Mesenchymal stem cell (in vitro differentiated cells and primary cell): ENCODE measurements around the gene SFN.

Experiments
- DNase-seq: peaks from one replicate; pipeline ENCODE4 v3.0.0-alpha.2; 2013
- H2AFZ ChIP-seq: one replicate; pipeline ENCODE4 v1.6.1; 2013; ENCODE audit warnings: low read depth, mild to moderate bottlenecking, control low read depth, inconsistent platforms, low read length, moderate library complexity
- H2AK5ac ChIP-seq: 2 replicates; pipeline ENCODE4 v1.6.1; 2013; ENCODE audit warnings: low read length, moderate library complexity, mild to moderate bottlenecking, inconsistent platforms; ENCODE audit not compliant: severe bottlenecking
- H2BK120ac ChIP-seq: one replicate; pipeline ENCODE4 v1.6.1; 2013; ENCODE audit warnings: low read depth, mild to moderate bottlenecking, inconsistent platforms, low read length, moderate library complexity
- H2BK12ac ChIP-seq, 2 experiments: one replicate each; pipeline ENCODE4 v1.6.1; 2013; ENCODE audit warnings: inconsistent platforms in 2 of 2, low read length in 2 of 2, mild to moderate bottlenecking in 2 of 2, moderate library complexity in 2 of 2, control low read depth in 1 of 2
- H2BK15ac ChIP-seq: one replicate; pipeline ENCODE4 v1.6.1; 2013; ENCODE audit warnings: mild to moderate bottlenecking, low read depth, inconsistent platforms; ENCODE audit not compliant: poor library complexity, severe bottlenecking
- H2BK5ac ChIP-seq: 2 replicates; pipeline ENCODE4 v1.6.1; 2013; ENCODE audit warnings: low read depth, mild to moderate bottlenecking, low read length, control low read depth, inconsistent platforms; ENCODE audit not compliant: poor library complexity, severe bottlenecking
- H3K14ac ChIP-seq, 2 experiments: one replicate each; pipeline ENCODE4 v1.6.1; 2013; ENCODE audit warnings: inconsistent platforms in 2 of 2, low read length in 2 of 2, control low read depth in 1 of 2, mild to moderate bottlenecking in 1 of 2, moderate library complexity in 1 of 2
- H3K18ac ChIP-seq, 2 experiments: one replicate each; pipeline ENCODE4 v1.6.1; 2013; ENCODE audit warnings: inconsistent platforms in 2 of 2, low read length in 2 of 2, control low read depth in 1 of 2, low read depth in 1 of 2, mild to moderate bottlenecking in 1 of 2
- H3K23ac ChIP-seq, 2 experiments: one replicate each; pipeline ENCODE4 v1.6.1; 2013; ENCODE audit warnings: inconsistent platforms in 2 of 2, low read length in 2 of 2, mild to moderate bottlenecking in 2 of 2, moderate library complexity in 2 of 2, control low read depth in 1 of 2
- H3K27ac ChIP-seq: 2 replicates; pipeline ENCODE4 v1.5.1; 2013; ENCODE audit warnings: mild to moderate bottlenecking, moderate library complexity, low read length, control low read depth, inconsistent platforms; ENCODE audit not compliant: poor library complexity, severe bottlenecking
- H3K27me3 ChIP-seq, 2 experiments: 2 replicates each; pipeline versions ENCODE4 v1.6.1 to v1.7.0; 2013; ENCODE audit warnings: low read length in 2 of 2, mild to moderate bottlenecking in 2 of 2, moderate library complexity in 2 of 2, control low read depth in 1 of 2, inconsistent platforms in 1 of 2; ENCODE audit not compliant: control insufficient read depth in 1 of 2, insufficient read depth in 1 of 2
- H3K36me3 ChIP-seq, 2 experiments: 2 replicates each; pipeline versions ENCODE4 v1.6.1 to v1.7.0; 2013; ENCODE audit warnings: low read length in 2 of 2, control low read depth in 1 of 2, inconsistent platforms in 1 of 2, low read depth in 1 of 2, mild to moderate bottlenecking in 1 of 2; ENCODE audit not compliant: insufficient read depth in 2 of 2, control insufficient read depth in 1 of 2
- H3K4ac ChIP-seq, 2 experiments: one replicate each; pipeline ENCODE4 v1.6.1; 2013; ENCODE audit warnings: inconsistent platforms in 2 of 2, low read length in 2 of 2, mild to moderate bottlenecking in 2 of 2, moderate library complexity in 2 of 2, control low read depth in 1 of 2, low read depth in 1 of 2
- H3K4me1 ChIP-seq: 2 replicates; pipeline ENCODE4 v1.6.1; 2013; ENCODE audit warnings: low read depth, low read length, control low read depth; ENCODE audit not compliant: control insufficient read depth, insufficient read depth
- H3K4me2 ChIP-seq: 2 replicates; pipeline ENCODE4 v1.6.1; 2013; ENCODE audit warnings: low read length, mild to moderate bottlenecking, inconsistent platforms; ENCODE audit not compliant: poor library complexity, severe bottlenecking
- H3K4me3 ChIP-seq, 2 experiments: 2 replicates each; pipeline versions ENCODE4 v1.5.1 to v1.7.0; 2013; ENCODE audit warnings: low read length in 2 of 2, mild to moderate bottlenecking in 2 of 2, control low read depth in 1 of 2, low read depth in 1 of 2; ENCODE audit not compliant: insufficient read depth in 1 of 2
- H3K79me1 ChIP-seq: replicated peaks from 2 replicates; pipeline ENCODE4 v1.6.1; 2013; ENCODE audit warnings: mild to moderate bottlenecking, control low read depth, low read length, inconsistent platforms; ENCODE audit not compliant: poor library complexity, severe bottlenecking
- H3K9ac ChIP-seq: 2 replicates; pipeline ENCODE4 v1.7.0; 2013; ENCODE audit warnings: mild to moderate bottlenecking, low read length, moderate library complexity
- H3K9me3 ChIP-seq: 2 replicates; pipeline ENCODE4 v1.7.0; 2013; ENCODE audit warnings: mild to moderate bottlenecking, low read length; ENCODE audit not compliant: control insufficient read depth
- H4K8ac ChIP-seq: one replicate; pipeline ENCODE4 v1.6.1; 2013; ENCODE audit warnings: inconsistent platforms, mild to moderate bottlenecking, low read length, moderate library complexity
- H4K91ac ChIP-seq: one replicate; pipeline ENCODE4 v1.6.1; 2013; ENCODE audit warnings: mild to moderate bottlenecking, low read length, inconsistent platforms
- WGBS: methylation state at CpG from one replicate; pipeline ENCODE4 v1.1.7; 2013; ENCODE audit warnings: mixed read lengths; 5-methylcytosine and 5-hydroxymethylcytosine counted together

SFN gene

DNA sequence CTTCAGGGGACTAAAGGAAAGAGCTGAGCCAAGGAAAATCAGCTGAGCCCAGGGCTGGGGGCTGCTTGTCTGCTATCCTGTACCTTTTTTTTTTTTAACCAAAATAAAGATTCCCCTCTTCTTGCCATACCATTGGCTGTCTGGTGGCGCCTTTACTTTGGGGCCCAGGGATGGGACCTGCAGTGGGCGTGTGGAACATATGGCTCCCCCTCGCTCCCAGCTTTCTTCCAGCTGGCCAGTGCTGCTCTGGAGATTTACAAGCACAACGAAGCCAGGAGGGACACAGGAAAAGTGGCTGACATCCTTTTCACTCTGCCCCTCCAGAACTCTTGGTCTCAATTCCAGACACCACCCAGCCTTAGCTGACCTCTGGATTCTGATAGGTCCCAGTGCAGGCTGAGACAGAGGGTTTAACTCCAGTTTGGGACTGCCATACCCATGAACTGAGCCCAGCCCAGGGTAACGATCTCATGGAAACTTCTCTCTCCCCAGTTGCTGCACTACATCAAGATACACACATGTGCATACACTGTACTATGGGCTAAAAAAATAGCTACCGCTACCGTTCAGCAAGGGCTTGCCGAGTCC lies 5.4 kb upstream of the SFN start:
- H3K9me3 ChIP-seq = no peaks in the 10 kb centered on the region
- no peak overlapping the region for H2BK12ac ChIP-seq
- no peak overlapping the region for H2BK5ac ChIP-seq
- H2AFZ ChIP-seq = no peak overlapping the region
- no peak overlapping the region for H4K91ac ChIP-seq
- no peak overlapping the region for H3K27ac ChIP-seq
- no peak overlapping the region for H3K4me2 ChIP-seq
- WGBS = 89% methylated on average over 8 of the region's 8 CpGs
- no peak overlapping the region for H2AK5ac ChIP-seq
- no peak overlapping the region for H3K4ac ChIP-seq
- H3K36me3 ChIP-seq = peaks cover 39 to 51% of the 10 kb centered on the region in 2 experiments
- H3K23ac ChIP-seq = no peak overlapping the region
- H3K79me1 ChIP-seq = peaks cover 2% of the 10 kb centered on the region
- no peak overlapping the region for H3K4me3 ChIP-seq
- no peak for DNase-seq
- no peak overlapping the region for H2BK15ac ChIP-seq
- peaks cover 17% of the 10 kb centered on the region for H3K4me1 ChIP-seq
- H3K9ac ChIP-seq = no peak overlapping the region
- no peaks in the 10 kb centered on the region for H3K27me3 ChIP-seq
- H4K8ac ChIP-seq = no peak overlapping the region
- no peak overlapping the region for H3K14ac ChIP-seq
- no peak overlapping the region for H2BK120ac ChIP-seq
- no peak overlapping the region for H3K18ac ChIP-seq

DNA sequence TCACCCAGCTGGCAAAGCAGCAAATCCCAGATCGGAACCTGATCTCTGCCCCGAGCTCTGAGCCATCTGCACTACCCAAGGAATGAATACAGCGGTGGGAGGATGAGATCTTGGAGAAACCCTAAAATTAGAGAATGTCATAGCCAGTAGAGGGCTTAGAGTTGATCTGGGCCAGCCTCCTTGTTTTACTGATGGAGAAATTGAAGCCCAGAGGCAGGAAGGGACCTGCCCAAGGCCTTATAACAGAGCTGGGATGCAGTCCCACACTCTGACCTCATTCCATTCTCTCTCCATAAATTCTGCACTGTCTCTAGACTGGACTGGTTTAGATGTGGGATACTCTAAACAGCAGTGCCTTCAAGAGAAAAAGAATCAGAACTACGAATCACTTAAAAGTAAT lies 4.8 kb upstream of the SFN start:
- no peak overlapping the region for H3K4me2 ChIP-seq
- no peak overlapping the region for H2BK120ac ChIP-seq
- H2AK5ac ChIP-seq = no peak overlapping the region
- H2BK15ac ChIP-seq = no peak overlapping the region
- H3K18ac ChIP-seq = no peak overlapping the region
- H4K8ac ChIP-seq = no peak overlapping the region
- H3K27ac ChIP-seq = no peak overlapping the region
- peak overlapping the region; percentile 27 for H3K9ac ChIP-seq
- H2AFZ ChIP-seq = no peak overlapping the region
- H3K36me3 ChIP-seq = peaks cover 34 to 47% of the 10 kb centered on the region in 2 experiments
- no peak overlapping the region for H3K4ac ChIP-seq
- H3K4me1 ChIP-seq = peaks cover 17% of the 10 kb centered on the region
- peaks cover 2% of the 10 kb centered on the region for H3K79me1 ChIP-seq
- H3K27me3 ChIP-seq = no peaks in the 10 kb centered on the region
- H3K23ac ChIP-seq = no peak overlapping the region
- H3K14ac ChIP-seq = no peak overlapping the region
- H2BK5ac ChIP-seq = no peak overlapping the region
- WGBS = 94% methylated on average over 4 of the region's 4 CpGs
- H2BK12ac ChIP-seq = no peak overlapping the region
- no peak for DNase-seq
- no peak overlapping the region for H4K91ac ChIP-seq
- no peaks in the 10 kb centered on the region for H3K9me3 ChIP-seq
- no peak overlapping the region for H3K4me3 ChIP-seq

DNA sequence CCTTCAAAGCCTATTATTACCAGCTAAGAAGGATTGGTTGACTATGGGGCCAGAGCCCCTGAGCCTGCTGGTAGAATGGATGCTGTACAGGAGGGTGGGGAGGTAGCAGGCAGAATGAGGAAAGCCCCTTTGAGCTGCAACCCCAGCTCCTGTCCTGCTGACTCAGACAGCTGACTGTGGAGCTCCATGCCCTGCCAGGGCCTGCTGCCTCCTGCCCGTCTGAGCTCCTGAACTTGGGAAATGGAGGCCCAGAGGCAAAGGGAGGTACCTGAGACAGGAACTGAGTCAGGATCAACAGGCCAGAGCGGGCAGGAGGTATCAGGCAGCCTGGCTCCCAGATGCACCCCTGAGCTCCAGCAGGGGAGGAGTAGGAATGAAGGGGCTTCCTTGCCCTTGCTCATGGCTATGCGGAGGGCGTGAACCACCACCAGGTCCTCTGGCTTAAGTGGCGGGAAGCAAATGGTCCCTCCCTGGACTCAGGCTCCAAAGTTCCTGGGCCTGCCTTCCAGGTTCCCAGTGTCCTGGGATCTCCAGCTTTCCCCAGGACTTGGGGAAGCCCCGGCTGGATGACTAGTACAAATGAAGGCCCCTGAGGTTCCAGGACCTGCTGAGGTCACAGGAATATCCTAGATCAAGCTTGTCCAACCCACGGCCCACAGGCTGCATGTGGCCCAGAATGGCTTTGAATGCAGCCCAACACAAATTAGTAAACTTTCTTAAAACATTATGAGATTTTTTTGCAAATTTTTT lies 3.9 kb upstream of the SFN start:
- no peak overlapping the region for H2BK5ac ChIP-seq
- H3K4me1 ChIP-seq = peaks cover 19% of the 10 kb centered on the region
- no peak overlapping the region for H3K14ac ChIP-seq
- H3K9ac ChIP-seq = peak overlapping the region; percentile 27
- H4K91ac ChIP-seq = no peak overlapping the region
- H3K4me3 ChIP-seq = no peak overlapping the region
- H2BK12ac ChIP-seq = no peak overlapping the region
- no peak overlapping the region for H3K27ac ChIP-seq
- no peak overlapping the region for H2BK120ac ChIP-seq
- H3K4me2 ChIP-seq = no peak overlapping the region
- no peaks in the 10 kb centered on the region for H3K9me3 ChIP-seq
- 96% methylated on average over 7 of the region's 7 CpGs for WGBS
- peaks cover 25 to 44% of the 10 kb centered on the region in 2 experiments for H3K36me3 ChIP-seq
- H3K27me3 ChIP-seq = no peaks in the 10 kb centered on the region
- no peak overlapping the region for H3K23ac ChIP-seq
- no peak overlapping the region for H3K18ac ChIP-seq
- peaks cover 2% of the 10 kb centered on the region for H3K79me1 ChIP-seq
- no peak overlapping the region for H3K4ac ChIP-seq
- no peak overlapping the region for H2BK15ac ChIP-seq
- DNase-seq = no peak
- no peak overlapping the region for H4K8ac ChIP-seq
- no peak overlapping the region for H2AFZ ChIP-seq
- H2AK5ac ChIP-seq = no peak overlapping the region

DNA sequence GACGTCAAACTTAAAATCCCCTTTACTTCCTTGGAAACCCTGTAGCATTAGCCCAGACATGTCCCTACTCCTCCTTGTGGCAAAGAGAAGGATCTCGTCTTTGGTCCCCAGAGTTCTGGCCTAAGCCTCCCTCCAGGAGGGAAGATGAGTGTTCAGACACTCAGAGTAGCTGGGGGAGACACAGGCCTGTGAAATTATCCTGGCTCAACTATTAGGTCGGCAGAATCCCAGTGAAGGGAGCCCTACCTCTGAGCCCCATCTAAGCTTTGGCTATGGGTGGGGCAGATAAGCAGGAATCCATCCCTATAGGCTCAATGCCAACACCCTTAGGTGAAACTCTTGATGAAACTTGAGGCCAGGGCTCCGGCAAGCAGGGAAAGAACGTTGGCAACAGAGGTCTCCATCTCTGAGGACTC lies 1.7 kb upstream of the SFN start:
- Histone ChIP-seq H2BK12ac (no peak overlapping the region), H3K23ac (no peak overlapping the region)

More for the DNA sequence above, 1.7 kb upstream of the SFN start:
- peak overlapping the region; percentile 10 for H2AK5ac ChIP-seq
- H2BK5ac ChIP-seq = no peak overlapping the region
- no peak overlapping the region for H2BK120ac ChIP-seq
- peaks cover 4 to 24% of the 10 kb centered on the region in 2 experiments for H3K36me3 ChIP-seq
- H3K9me3 ChIP-seq = no peaks in the 10 kb centered on the region
- H3K9ac ChIP-seq = peak overlapping the region; percentile 25
- peak; percentile 58 for DNase-seq
- H4K8ac ChIP-seq = no peak overlapping the region
- no peak overlapping the region for H3K18ac ChIP-seq
- no peak overlapping the region for H3K27ac ChIP-seq
- 77% methylated on average over 5 of the region's 5 CpGs for WGBS
- no peak overlapping the region for H3K14ac ChIP-seq
- H3K4me3 ChIP-seq = no peak overlapping the region
- no peak overlapping the region for H2BK15ac ChIP-seq
- no peak overlapping the region for H3K4ac ChIP-seq
- H3K27me3 ChIP-seq = no peaks in the 10 kb centered on the region
- no peaks in the 10 kb centered on the region for H3K79me1 ChIP-seq
- no peak overlapping the region for H4K91ac ChIP-seq
- no peak overlapping the region for H3K4me2 ChIP-seq
- H2AFZ ChIP-seq = no peak overlapping the region
- peaks cover 29% of the 10 kb centered on the region for H3K4me1 ChIP-seq
